Stimulated activated CD4-positive, alpha-beta T cell treated with anti-CD3 and anti-CD28 coated beads, TNF-alpha, amount 100 ng/mL, for 1 hour (primary cell): ENCODE data around the gene PPARG.

Source experiments
- DNase-seq, 3 donors: peaks; one replicate each; pipeline ENCODE4 v3.0.0-alpha.2; 2020; ENCODE audit warnings: low read depth in 3 of 3, low spot score in 1 of 3

PPARG gene

DNA sequence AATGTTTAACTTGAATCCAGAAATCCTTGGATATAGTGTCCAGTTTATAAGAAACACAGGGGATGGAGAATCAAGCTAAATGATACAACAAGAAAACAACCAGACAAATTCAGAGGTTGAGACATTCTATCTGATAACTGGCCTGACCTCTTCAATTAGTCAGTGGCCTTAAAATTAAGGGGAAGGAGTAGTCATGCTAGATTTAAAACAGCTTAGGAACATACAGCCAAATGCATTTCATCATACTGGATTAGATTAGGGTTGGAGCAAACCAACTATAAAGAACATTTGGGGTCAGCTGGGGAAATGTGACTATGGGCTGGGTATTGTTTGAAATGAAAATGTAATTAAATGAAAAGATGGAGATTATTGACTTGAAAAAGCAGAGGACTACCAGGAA, 53.3 kb downstream of the PPARG start:
- no peak for DNase-seq

DNA sequence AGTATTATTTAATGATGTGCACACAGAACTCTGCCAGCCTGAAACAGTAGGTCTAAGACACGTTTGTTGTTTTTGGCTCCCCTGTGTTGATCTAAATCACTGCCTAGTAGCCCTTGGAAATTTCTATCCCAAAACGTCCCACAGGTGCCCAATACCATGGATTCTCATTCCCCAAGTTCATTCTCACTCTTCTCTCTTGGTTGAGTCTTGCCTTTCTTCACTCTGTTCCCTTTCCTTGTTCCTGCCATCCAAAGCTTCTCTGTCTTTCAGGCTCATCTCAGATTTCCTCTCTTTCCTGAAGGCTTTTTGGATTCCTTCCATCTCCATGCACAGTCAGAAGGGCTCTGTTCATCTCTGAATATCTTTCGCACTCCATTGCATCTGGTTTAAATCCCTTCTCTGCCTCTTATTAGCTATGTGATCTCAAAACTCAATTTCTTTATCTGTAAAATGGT, 54.2 kb downstream of the PPARG start:
- DNase-seq = no peak

DNA sequence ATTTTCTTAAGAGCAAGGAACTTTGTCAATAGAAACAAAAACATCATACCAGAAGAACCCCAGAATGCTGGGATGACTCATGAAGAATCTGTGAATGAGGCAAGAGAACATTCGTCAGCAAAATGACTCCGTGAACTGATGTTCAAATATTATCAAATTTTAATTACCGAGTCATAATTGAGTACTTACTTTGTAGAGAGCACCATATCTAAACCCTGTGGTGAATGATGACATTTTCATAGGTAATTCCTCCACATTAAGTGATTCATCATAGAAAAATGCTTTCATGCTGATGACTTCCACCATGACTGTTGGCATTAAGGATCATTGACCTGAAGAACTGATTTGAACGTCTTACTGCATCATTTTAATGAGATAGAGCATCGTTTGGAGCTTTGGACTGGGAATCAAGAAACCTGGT, 56.3 kb downstream of the PPARG start:
- no peak for DNase-seq

DNA sequence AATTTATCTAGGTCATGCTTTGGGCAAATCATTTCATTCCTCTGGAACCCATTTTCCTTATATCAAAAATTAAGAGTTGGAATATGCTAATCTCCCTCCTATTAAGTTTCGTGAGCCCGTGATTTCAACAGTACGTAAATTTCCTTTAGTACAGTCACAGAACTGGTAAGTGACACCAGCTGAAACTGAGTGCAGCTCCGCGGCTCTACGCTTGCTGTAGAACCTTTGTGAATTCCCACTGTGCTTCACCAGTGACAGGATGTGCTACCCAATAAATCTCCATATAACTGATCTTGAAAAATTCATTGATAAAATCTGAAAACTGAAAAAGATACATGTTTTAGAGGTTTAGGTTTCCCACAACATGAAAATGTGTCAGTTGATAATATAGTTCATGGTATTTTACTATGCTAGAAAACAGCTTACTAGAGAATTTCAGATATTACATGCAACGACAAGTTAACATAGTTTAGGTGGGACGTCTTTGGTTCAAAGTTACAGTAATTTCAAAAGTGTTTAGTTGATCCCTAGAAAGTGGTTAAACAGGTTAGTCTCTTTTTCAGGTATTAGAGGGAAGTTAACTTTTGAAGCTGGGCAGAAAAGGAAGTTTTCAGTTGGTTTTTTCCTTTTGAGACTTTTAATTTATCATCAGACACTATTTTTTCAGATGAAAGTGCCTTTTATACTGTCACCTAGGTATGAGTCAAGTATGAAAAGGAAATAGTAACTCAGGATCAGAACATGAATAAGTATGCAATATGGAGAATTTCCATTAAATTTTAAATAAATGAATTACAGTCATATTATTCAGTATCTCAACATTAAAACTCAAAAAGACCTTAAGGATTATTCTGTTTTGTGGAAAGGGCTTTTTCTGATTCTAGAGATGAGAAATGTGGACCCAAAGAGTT, 57.0 kb downstream of the PPARG start:
- DNase-seq = no peak

DNA sequence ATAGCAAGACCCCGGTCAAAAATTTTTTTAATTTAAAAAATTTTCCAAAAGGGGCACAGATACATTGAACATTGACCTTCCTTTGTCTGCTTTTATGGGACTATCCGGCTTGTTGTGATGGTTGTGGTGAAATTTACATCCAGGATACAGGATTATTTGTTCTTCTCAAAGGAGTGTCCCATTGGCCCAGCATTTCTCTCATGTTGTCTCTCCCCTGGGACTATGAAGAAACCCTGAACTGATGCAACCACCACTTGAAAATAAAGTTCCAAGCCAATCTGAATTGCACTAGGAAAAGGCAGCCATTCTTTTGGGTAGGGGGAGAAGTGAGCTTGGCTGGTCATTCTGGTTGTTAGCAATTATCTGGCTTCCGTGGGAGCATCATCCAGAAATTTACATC, 58.4 kb downstream of the PPARG start:
- DNase-seq = no peak

DNA sequence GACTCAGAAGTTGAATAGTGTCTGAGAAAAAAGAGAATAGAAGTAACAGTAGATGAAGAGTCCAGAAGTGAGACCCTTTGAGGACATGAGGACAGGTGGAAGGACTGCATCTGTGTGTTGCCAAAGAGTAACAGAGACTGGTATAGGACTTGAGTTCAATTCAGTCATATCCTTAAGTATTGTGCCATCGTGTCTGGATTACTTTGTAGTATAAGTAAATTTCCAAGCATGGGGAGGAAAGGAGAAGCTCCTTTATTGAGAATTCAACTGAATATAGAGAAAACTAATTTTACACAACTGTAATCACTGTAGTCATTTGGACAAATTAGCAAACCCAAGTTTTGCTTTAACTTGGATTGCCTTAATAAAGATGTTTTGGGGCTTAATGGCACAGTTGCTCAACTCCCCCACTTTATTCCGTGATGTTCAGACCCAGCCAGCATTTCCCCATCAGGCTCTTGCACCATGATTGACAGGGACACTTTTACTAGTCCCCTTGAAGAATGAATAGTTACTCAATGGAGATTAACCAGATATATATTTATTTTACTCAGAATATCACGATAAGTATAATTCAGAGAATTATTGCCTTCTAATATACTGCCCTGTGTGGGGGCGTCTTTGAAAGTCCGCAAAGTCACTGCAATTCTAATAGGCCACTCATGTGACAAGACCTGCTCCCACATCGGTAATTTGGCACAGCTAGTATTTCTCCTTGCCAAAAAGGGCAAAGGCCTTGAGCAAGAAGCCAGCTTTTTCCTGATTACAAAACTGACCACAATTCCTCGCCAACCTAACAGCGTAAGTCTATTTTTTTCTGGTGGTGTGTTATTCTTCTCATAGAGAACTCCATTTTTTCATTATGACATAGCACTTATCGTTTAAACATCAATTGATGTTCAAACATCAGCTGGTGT, 61.3 kb downstream of the PPARG start:
- no peak for DNase-seq

DNA sequence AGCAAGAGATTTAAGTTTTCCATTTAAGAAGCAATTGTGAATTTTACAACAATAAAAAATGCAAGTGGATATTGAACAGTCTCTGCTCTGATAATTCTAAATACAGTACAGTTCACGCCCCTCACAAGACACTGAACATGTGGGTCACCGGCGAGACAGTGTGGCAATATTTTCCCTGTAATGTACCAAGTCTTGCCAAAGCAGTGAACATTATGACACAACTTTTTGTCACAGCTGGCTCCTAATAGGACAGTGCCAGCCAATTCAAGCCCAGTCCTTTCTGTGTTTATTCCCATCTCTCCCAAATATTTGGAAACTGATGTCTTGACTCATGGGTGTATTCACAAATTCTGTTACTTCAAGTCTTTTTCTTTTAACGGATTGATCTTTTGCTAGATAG, 62.3 kb downstream of the PPARG start:
- no peak for DNase-seq

DNA sequence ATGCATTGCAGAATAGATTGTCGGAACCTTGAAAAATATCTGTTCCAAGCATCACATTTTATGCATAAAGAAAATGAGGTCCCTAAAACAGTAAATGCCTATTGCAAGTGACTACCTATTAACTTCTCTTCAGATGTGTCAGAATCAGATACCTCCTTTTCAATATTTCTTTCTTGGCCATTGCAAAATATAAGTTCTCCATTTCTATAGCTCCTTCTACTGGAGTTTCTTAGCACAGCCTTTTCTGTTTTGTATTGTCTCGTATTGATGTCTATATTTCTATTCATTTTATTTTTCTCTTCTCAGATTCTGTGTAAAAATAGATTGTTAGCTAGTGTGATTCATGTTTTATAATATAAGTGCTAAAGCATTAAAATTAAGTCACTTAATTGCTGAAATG, 63.4 kb downstream of the PPARG start:
- DNase-seq = no peak

DNA sequence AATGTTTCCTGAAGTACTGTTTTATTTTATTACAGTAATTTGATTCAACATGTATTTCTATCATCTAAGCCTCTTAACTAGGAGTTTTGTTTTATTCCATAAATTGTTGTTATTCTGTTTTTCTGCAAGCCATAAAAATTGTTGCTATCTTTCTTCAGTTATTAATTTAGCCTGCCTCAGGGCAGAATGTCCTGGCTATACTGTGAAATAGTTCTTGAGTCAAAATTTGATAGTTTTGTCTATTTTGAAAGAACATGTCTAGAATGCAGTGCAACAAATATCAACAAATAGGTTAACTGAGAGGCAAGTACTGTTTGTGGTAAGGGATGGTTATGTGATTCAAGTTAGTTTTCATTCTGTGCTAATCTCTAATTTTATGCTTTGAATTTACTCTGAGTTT, 63.9 kb downstream of the PPARG start:
- DNase-seq = no peak

DNA sequence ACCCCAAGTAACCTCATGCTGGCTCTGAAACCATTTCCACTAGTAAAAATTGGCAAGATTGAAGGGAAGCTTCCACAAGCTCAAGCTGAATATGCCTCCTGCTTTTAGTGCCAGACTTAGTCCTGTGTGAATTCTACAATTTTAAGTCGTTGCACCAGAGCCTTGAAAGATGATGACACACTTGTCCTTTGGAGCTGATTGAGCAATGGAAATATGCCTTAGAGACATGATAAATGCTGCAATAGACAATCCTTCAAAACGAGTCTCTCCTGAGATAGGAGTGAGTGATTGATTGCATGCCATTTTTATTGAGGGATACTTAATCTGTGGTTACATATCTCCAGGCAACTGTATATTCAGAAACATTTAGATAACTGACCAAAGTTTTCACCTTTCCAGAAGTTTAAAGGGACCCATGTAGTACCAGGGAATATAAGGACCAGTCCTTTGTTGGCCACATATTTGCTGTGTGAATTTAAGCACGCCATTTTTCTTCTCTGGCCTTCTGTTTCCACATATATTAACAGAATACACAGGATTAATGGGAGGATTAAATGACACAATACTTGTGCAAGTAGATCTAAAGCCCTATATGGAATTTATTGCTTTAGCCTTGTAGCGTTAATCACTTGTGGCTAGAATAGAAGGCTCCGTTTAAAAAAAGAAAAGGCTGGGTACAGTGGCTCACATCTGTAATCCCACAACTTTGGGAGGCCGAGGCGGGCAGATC, 65.1 kb downstream of the PPARG start:
- DNase-seq = no peak

DNA sequence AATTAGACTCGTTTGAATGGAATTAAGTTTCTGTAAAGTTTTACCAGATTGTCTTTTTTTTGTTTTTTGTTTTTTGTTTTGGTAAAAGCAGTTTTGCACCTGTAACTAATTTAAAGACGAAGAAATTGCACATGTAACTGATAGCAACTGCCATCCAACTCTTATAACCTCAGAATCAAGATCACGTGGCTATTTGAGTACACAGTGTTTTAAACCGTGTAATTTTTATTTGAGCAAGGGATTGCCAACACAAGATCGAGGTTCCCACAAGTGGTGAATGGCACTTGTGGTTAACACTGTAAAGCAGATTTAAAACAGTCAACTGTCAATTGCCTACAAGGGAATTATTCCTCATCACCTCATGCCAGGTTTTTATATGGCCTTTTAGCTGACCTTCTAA, 67.3 kb downstream of the PPARG start:
- DNase-seq = no peak

DNA sequence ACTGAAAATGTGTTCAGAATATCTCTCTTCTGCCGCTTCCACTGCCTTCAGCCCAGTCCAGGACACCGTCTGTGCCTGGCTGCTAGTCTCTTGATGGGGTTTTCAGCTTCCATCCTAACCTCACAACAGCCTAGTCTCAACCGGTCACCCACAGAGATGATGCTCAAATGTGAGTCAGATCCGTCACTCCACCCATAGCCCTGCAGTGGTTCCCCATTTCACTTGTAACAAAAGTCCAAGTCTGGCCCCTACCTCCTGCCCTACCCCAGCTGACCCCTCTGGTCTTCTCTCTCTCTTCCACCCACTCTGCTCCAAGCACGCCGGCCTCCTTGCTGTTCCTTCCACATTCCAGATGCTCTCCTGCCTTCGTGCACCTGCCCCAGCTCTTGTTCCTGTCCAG, 68.1 kb downstream of the PPARG start:
- DNase-seq = no peak

DNA sequence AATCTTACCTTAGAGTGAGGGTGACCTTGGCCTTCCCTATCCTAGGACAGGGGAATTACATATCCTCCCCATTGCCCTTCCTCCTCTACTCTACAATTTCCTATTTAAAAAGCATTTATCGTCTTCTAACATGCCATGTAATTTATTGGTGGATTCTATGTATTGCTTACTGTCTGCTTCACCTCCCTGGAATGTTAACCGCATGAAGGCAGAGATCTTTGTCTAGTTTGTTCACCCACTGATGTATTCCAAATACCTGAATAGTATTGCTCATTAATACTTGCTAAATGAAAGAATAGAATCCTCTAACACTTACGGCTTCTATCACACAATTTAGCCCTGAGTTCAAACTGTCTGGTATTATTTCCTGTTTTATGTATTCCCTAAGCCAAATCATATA, 68.6 kb downstream of the PPARG start:
- no peak for DNase-seq

DNA sequence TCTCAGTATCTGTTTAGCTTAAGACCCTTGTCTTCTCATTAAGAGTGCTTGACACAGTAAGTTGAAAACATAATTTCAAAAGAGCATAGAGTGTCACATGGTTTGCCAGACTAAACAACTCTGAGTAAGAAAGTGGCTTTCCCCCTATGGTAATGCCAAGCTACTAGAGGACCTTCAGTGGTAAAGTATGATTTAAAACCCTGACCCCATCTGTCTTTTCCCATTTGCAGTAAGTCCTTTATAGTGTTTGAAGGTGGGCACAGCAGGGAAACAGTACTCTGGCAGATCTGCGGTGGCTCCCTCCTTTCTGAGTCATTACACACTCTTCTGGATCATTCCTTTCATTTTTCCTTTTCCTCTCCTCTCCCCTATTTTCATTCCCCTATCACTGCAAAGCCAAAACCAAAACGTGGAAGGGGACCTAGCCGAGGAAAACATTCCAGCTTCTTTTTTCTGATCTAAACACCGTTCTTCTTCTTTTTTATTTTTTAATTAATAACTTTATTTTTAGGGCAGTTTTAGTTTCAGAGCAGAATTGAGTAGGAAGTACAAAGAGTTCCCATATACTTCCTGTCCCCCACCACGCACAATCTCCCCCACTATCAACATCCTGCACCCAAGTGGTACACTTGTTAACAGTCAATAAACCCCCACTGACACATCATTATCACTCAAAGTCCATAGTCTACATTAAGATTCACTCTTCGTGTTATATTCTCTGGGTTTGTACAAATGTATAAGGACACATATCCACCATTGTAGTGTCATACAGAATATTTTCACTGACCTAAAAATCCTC, 74.7 kb downstream of the PPARG start:
- no peak for DNase-seq

DNA sequence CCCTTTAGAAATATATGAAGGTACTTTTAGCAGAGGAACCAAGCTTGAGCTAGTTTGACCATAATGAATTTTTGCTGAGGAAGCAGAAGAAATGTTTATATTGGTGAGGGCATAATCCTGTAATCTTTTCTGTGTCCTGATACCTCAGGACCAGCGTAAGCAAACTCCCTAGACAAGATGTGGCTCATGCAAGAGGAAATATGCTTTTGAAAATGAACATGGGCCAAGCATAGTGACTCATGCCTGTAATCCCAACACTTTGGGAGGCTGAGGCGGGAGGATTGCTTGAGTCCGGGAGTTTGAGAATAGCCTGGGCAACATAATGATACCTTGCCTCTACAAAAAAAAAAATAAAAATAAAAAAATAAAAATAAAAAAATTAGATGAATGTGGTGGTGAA, 78.5 kb downstream of the PPARG start:
- DNase-seq = no peak

DNA sequence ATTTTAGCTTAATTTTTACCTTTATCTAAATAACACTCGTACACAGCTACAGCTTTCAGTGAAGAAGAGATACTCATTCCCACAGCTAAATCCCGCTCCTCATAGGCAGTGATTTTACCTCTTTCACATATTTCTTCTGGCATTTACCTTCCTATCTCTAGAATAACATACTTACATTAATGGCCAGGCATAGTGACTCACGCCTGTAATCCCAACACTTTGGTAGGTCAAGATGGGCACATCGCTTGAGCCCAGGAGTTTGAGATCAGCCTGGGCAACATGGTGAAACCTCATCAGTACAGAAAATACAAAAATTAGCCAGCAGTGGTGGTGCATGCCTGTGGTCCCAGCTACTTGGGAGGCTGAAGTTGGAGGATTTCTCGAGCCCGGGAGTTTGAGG, 80.2 kb downstream of the PPARG start:
- DNase-seq = no peak

DNA sequence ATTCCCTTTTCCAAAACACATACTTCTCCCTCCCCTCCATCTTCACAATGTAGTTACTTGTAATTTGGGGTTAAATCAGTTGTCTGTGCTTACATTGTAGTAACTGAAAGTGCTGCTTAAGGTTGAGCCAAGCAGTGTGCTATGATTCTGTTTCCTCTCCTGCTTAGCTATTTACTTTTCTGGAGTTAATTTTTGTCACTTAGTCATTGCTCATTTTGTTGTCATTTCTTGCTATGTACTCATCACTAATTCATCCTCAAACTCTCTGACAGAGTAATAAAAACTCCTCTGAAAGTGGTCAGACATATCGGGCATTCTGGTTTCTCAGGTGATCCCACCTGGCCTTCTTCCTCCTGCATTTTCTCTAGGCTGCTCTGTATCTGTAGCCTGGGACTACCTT, 80.7 kb downstream of the PPARG start:
- no peak for DNase-seq

DNA sequence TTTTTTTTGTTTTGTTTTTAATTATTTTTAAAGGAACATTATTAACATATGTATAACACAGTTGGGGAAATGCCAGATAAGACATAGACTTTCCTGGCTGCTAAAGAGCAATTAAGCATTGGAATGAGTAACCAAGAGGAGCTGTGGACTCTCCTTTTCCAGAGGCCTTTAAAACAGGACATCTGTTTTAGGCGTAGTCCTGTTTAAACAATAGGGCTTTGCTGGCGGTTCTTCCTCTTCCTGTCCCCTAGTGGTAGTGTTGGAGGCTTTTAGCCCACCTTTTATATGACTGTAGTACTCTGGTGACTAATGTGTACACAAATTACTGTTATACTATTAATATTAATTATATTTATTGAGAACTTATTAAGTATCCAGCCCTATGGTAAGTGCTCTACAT, 81.9 kb downstream of the PPARG start:
- DNase-seq = no peak

DNA sequence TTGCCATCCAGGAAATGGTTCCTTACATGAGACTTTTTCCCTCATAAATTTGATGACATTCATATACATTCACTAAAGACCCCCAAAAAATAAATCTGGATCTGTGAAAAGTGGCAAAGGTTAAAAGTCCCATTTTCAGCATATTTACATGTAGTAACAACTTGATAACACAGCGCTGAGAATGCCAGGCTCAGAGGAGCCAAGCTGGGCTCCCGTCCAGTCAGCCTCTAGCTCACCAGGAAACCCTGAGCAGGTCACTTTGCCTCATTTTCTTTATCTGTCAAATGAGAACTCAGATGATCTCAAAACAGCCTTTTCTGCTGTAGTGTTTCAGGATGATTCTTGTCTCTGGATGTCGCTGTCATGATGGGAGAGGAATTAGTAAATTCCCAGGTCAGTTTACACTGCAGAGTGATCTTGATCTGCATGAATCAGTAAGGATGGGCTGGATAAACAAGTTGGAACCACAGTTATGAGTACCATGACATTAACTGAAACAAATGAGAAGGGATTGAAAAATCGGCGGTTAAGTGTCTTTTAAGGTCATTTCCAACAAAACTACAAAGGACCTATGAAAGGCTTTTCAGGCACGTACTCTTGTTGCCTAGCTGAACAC, 82.8 kb downstream of the PPARG start:
- DNase-seq = no peak

DNA sequence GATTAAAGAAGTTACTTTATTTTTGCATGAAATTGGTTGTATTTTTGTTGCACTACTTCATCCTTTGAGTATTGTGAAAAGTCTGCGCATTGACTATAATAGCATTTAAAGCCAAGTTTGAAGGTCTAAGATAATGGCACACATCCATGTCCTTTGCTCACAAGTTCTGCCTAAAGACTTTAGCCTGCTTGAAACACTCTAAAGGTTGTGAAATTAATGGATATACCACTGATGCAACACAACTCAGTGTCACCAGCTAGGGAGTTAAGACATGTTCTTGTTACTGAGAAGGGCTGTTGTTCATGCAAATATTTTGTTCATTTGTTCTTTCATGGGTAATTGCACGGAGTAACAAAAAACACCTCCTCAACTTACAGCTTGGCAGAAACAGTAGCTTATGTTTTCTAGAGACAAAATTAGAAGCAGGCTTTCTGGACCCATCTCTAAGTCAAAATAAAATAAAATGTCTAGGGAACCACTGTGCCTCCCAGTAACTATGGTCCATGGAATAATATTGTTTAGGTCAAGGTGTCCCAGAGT, 83.9 kb downstream of the PPARG start:
- no peak for DNase-seq
